OCI-LY3 (cell line): Measurements from ENCODE around the gene BCAT1.

Source experiments
- CTCF ChIP-seq: fragments of 200-600, 300-600 bp; sonication (generic); IDR thresholded peaks from 2 replicates; pipeline ENCODE4 v1.5.1; 2014; ENCODE audit warnings: antibody characterized with exemption, low read length, low read depth
- EZH2phosphoT487 ChIP-seq: fragments of 200-600 bp; shearing (Covaris generic); IDR thresholded peaks from 2 replicates; pipeline ENCODE4 v1.6.1; 2018; ENCODE audit warnings: antibody characterized with exemption, mixed run types, low read depth

GRCh38 chr12:24808651-24809050 lies 140.2 kb downstream of the BCAT1 start:
- TF ChIP-seq EZH2phosphoT487 (no peak), CTCF (no peak)
